NCI-H128 (cell line): ENCODE data around the gene ALG6.
A peak's percentile ranks its signal among the peaks of the same experiment; 100 is the strongest.

Experiments
- DNase-seq: peaks from one replicate; lab custom pipeline; 2025; ENCODE audit not compliant: unreplicated experiment; lab: John Stamatoyannopoulos, UW

The ALG6 gene

GRCh38 chr1:63367215-63368103 is at the start of gene ALG6:
ALG6 (plus strand) TSS chr1:63367627; CDS start chr1:63370978, 3,351 bp downstream.
- DNase-seq, result peak; percentile 97

- DNase-seq, result no peak
Measured at GRCh38 chr1:63317817-63318152, 49.6 kb upstream of the ALG6 start.

- no peak for DNase-seq
Measured at GRCh38 chr1:63318201-63318979, 49.0 kb upstream of the ALG6 start.

- DNase-seq, result no peak
Measured at GRCh38 chr1:63319046-63320021, 48.1 kb upstream of the ALG6 start.

- DNase-seq, result no peak
Measured at GRCh38 chr1:63320022-63320721, 47.3 kb upstream of the ALG6 start.

- no peak for DNase-seq
Measured at GRCh38 chr1:63321066-63321784, 46.2 kb upstream of the ALG6 start.

GRCh38 chr1:63321785-63322113 is 45.7 kb upstream of the ALG6 start:
- DNase-seq, result no peak

GRCh38 chr1:63322114-63322943 is 45.1 kb upstream of the ALG6 start, which contains the start of gene FOXD3:
FOXD3 (plus strand) TSS chr1:63322567; CDS start chr1:63323059, 492 bp downstream.
- peak; percentile 24 for DNase-seq

GRCh38 chr1:63322944-63323864 is 44.2 kb upstream of the ALG6 start:
- DNase-seq, result no peak

- DNase-seq, result no peak
Measured at GRCh38 chr1:63323865-63324778, 43.3 kb upstream of the ALG6 start.

- no peak for DNase-seq
Measured at GRCh38 chr1:63324779-63325119, 42.7 kb upstream of the ALG6 start.

- DNase-seq, result no peak
Measured at GRCh38 chr1:63325279-63325985, 42.0 kb upstream of the ALG6 start.

GRCh38 chr1:63326106-63326472 is 41.3 kb upstream of the ALG6 start:
- no peak for DNase-seq

GRCh38 chr1:63326473-63327380 is 40.7 kb upstream of the ALG6 start:
- DNase-seq, result no peak

GRCh38 chr1:63327417-63328054 is 39.9 kb upstream of the ALG6 start:
- DNase-seq, result no peak
